Measurements from ENCODE around the gene STRIP2.

DNA sequence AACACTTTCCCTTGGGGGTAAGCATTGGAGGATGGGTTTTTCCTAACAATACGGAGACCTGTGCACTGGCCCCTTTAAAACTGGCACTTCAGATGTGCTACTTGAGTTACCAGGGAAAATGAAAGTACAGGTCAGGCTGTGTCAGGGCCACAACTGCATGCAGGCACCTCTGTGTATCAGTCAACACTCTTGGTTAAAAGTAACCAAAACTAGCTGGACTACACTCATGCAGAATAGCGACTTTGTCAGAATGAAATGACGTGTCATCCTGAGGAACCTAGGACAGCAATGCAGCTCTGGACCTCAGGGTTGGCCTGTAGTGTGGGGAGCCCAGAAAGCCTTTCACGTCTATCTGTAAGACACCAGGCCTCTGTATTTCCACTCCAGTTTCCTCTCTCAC is 34.3 kb downstream of the STRIP2 start:
- TF ChIP-seq, protein P1, sequence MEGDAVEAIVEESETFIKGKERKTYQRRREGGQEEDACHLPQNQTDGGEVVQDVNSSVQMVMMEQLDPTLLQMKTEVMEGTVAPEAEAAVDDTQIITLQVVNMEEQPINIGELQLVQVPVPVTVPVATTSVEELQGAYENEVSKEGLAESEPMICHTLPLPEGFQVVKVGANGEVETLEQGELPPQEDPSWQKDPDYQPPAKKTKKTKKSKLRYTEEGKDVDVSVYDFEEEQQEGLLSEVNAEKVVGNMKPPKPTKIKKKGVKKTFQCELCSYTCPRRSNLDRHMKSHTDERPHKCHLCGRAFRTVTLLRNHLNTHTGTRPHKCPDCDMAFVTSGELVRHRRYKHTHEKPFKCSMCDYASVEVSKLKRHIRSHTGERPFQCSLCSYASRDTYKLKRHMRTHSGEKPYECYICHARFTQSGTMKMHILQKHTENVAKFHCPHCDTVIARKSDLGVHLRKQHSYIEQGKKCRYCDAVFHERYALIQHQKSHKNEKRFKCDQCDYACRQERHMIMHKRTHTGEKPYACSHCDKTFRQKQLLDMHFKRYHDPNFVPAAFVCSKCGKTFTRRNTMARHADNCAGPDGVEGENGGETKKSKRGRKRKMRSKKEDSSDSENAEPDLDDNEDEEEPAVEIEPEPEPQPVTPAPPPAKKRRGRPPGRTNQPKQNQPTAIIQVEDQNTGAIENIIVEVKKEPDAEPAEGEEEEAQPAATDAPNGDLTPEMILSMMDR (optimal IDR thresholded peaks at IDR 0.05 in 1 of 3, IDR thresholded peaks at IDR 0.05 in 1 of 3, conservative IDR thresholded peaks at IDR 0.05 in 1 of 3; ENCODE audit: extremely low read depth in 1 of 3, insufficient read depth in 2 of 3, low read length in 3 of 3) = no peak
- TF ChIP-seq EZH2 (IDR thresholded peaks at IDR 0.05; ENCODE audit: low read length) = no peak
